Mucosa of rectum (tissue), 2 donors: ENCODE data around the gene SUPV3L1.
A peak's percentile ranks its signal among the peaks of the same experiment; 100 is the strongest.

Experiments
- H3K27ac ChIP-seq, 2 donors: one replicate each; pipeline ENCODE4 v1.7.0; 2013; ENCODE audit warnings: inconsistent platforms in 2 of 2, low read depth in 2 of 2, low read length in 2 of 2
- H3K27me3 ChIP-seq, 2 donors: one replicate each; pipeline ENCODE4 v1.7.0; 2013; ENCODE audit warnings: low read length in 2 of 2; ENCODE audit not compliant: control insufficient read depth in 2 of 2, insufficient read depth in 2 of 2
- H3K36me3 ChIP-seq, 2 donors: one replicate each; pipeline ENCODE4 v1.7.0; 2013; ENCODE audit warnings: low read length in 2 of 2; ENCODE audit not compliant: control insufficient read depth in 2 of 2, insufficient read depth in 2 of 2
- H3K4me1 ChIP-seq, 2 donors: one replicate each; pipeline ENCODE4 v1.7.0; 2013; ENCODE audit warnings: low read length in 2 of 2, mild to moderate bottlenecking in 1 of 2; ENCODE audit not compliant: control insufficient read depth in 2 of 2, insufficient read depth in 2 of 2
- H3K4me3 ChIP-seq, 2 donors: one replicate each; pipeline ENCODE4 v1.7.0; 2013; ENCODE audit warnings: low read length in 2 of 2
- H3K9ac ChIP-seq, 2 donors: one replicate each; pipeline ENCODE4 v1.7.0; 2013; ENCODE audit warnings: low read length in 2 of 2, low read depth in 1 of 2, mild to moderate bottlenecking in 1 of 2
- H3K9me3 ChIP-seq, 2 donors: one replicate each; pipeline ENCODE4 v1.7.0; 2013; ENCODE audit warnings: low read length in 2 of 2; ENCODE audit not compliant: control insufficient read depth in 2 of 2
- donor health status: healthy.
- donor health status: Normal muscosa, but diverticular disease.

The SUPV3L1 gene

DNA sequence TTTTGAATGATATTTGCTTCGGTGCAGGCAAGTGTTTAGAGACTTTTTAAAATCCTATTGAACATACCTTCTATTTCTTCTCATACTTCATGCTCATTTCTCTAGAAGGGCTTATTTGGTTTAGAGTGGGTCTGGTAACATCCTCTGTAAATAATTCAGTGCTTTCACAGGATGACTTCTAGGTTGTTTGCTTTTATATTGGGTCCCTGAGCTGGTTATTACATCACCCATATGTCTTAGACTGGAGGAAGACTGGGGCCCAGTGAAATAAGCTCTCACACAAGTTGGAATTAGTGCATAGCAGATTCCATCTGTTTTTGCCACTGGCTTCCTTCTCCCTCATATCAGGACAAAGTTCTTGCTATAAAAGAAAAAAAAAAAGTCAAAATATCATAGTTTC is 6.5 kb downstream of the SUPV3L1 start:
- Histone ChIP-seq H3K9ac (no peak overlapping the region), H3K36me3 (peaks cover 45 to 57% of the 10 kb centered on the region in 2 donors), H3K27ac (no peak overlapping the region), H3K27me3 (no peaks in the 10 kb centered on the region), H3K4me3 (no peak overlapping the region), H3K9me3 (no peaks in the 10 kb centered on the region), H3K4me1 (peaks cover 1 to 2% of the 10 kb centered on the region in 2 donors)

DNA sequence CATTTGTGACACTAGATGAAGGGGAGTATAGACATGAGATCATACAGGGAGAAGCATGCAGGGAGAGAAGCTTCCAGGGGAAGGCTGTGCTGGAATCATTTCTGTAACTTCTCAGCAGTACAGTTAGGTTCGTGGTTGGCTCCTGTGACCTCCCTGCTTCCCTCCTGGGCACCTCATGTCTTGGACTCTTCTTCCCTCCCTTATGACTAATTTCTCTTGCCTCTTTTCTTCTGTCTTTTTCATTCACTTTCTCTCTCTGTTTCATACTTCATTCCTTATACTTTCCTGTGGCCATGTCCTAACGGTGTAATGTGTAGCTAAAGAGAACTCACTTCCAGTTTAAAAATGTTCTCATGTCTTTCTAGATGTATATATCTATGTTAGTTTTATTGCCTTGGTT is 21.0 kb downstream of the SUPV3L1 start:
- no peaks in the 10 kb centered on the region for H3K27me3 ChIP-seq
- no peak overlapping the region for H3K4me3 ChIP-seq
- H3K27ac ChIP-seq: no peak overlapping the region
- peaks cover 48 to 51% of the 10 kb centered on the region in 2 donors for H3K36me3 ChIP-seq
- H3K4me1 ChIP-seq: no peaks in the 10 kb centered on the region
- no peaks in the 10 kb centered on the region for H3K9me3 ChIP-seq
- no peak overlapping the region for H3K9ac ChIP-seq

DNA sequence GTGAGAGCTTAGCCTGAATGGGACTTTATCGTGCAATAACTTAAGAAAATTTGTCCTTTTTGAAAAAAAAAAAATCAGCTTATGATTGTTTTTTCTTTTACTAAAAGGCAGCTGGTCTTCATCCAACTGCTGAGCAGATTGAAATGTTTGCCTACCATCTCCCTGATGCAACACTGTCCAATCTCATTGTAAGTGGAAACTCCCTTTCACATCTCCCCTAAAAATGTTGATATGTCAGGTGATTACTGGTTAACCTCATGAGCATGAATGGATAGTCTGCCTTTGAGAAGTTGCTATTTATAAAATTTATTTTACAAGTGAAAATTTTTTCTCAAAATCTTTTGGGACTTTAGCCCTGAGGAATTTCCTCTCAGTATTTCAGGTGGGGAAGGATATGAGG is 22.3 kb downstream of the SUPV3L1 start:
- no peaks in the 10 kb centered on the region for H3K27me3 ChIP-seq
- H3K4me3 ChIP-seq: no peak overlapping the region
- H3K4me1 ChIP-seq: no peaks in the 10 kb centered on the region
- no peak overlapping the region for H3K9ac ChIP-seq
- peaks cover 49 to 52% of the 10 kb centered on the region in 2 donors for H3K36me3 ChIP-seq
- H3K9me3 ChIP-seq: no peaks in the 10 kb centered on the region
- no peak overlapping the region for H3K27ac ChIP-seq

DNA sequence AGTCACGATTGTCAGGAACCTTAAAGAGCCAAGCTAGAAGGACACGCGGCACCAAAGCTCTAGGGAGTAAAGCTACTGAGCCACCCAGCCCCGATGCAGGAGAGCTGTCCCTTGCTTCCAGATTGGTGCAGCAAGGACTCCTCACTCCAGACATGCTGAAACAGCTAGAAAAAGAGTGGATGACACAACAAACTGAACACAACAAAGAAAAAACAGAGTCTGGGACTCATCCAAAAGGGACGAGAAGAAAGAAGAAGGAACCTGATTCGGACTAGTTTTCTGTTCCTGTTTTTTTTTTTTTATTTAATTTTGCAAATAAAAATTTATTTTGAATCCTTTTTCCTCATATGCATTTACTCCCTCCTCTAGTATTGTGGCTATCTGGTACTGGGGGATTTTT is 28.7 kb downstream of the SUPV3L1 start:
- H3K27me3 ChIP-seq: no peaks in the 10 kb centered on the region
- H3K4me1 ChIP-seq: peaks cover 0 to 8% of the 10 kb centered on the region in 2 donors
- no peak overlapping the region for H3K4me3 ChIP-seq
- H3K9me3 ChIP-seq: no peaks in the 10 kb centered on the region
- no peak overlapping the region for H3K9ac ChIP-seq
- peaks cover 30 to 32% of the 10 kb centered on the region in 2 donors for H3K36me3 ChIP-seq
- no peak overlapping the region for H3K27ac ChIP-seq

DNA sequence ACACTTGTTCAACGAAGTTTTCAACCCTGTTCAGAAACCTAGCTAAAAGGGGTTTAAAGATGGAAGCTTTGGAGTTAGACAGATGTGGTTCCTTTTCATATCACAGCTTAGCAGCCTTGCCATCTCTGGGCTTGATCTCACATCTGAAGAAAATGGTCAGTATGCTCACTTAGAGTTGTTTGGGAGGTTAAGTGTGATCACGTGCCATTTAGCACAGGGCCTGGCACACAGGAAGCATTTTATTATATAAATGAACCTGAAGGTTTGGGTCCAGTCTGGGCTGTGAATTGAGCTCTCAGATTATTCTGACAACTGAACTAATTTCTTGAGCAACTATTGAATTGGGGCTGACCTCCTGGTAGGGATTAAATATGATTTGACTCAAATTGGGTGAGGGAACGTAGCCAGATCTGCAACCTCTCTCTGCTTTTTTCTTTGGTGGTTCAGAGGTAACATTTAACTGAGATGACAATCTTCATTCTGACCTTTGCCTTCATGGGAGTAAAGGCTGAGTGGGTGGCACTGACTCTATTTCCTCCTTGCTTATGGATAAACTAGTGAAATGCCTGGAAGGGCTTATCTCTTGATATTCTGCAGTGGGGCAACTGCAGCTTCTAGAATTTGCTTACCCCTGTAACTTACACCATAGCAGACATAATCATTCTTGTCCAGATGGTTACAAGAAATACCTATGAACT is 29.9 kb downstream of the SUPV3L1 start:
- Histone ChIP-seq H3K36me3 (peaks cover 23 to 25% of the 10 kb centered on the region in 2 donors), H3K4me1 (peaks cover 0 to 8% of the 10 kb centered on the region in 2 donors), H3K4me3 (no peak overlapping the region), H3K9me3 (no peaks in the 10 kb centered on the region), H3K27ac (peak overlapping the region; percentile 23 to 39), H3K9ac (no peak overlapping the region), H3K27me3 (no peaks in the 10 kb centered on the region)

DNA sequence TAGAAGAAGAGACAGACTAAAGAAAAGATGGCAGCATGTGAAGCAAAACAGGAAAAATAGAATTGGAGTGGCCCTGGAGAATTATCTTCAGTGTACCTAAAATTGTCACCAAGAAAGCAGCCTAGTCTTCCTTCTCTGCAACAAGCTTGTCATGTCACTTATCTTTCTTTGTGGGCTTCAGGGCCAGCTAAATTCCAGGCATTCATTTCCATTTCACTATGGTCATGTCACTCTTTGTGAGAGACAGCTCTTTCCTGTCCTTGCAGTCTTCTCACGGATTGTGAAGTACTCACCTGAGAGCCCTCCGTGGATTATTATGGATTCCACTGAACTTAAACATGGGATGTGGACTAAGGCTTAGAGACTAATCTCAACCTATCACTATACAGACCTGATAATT is 31.1 kb downstream of the SUPV3L1 start:
- no peak overlapping the region for H3K27ac ChIP-seq
- H3K9me3 ChIP-seq: no peaks in the 10 kb centered on the region
- H3K36me3 ChIP-seq: peaks cover 15 to 21% of the 10 kb centered on the region in 2 donors
- H3K4me3 ChIP-seq: no peak overlapping the region
- peaks cover 0 to 8% of the 10 kb centered on the region in 2 donors for H3K4me1 ChIP-seq
- no peak overlapping the region for H3K9ac ChIP-seq
- no peaks in the 10 kb centered on the region for H3K27me3 ChIP-seq

DNA sequence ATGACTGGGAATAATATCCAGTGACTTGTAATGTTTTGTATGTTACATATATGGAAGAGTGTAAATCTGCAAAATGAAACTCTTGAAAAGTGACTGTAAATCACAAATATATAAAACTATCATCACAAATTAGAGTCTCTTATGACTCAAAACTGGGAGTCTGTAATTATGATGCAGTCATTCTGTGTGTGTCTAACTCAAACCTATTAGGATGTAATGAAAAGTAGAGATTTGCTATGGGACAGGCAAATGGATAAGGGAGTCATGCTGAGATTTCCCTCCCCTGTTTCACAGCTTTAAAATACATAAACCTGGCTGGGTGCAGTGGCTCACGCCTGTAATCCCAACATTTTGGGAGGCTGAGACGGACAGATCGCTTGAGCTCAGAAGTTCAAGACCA is 31.5 kb downstream of the SUPV3L1 start:
- Histone ChIP-seq H3K9ac (no peak overlapping the region), H3K27me3 (no peaks in the 10 kb centered on the region), H3K4me3 (no peak overlapping the region), H3K9me3 (no peaks in the 10 kb centered on the region), H3K36me3 (peaks cover 11 to 17% of the 10 kb centered on the region in 2 donors), H3K4me1 (peaks cover 0 to 8% of the 10 kb centered on the region in 2 donors), H3K27ac (no peak overlapping the region)

DNA sequence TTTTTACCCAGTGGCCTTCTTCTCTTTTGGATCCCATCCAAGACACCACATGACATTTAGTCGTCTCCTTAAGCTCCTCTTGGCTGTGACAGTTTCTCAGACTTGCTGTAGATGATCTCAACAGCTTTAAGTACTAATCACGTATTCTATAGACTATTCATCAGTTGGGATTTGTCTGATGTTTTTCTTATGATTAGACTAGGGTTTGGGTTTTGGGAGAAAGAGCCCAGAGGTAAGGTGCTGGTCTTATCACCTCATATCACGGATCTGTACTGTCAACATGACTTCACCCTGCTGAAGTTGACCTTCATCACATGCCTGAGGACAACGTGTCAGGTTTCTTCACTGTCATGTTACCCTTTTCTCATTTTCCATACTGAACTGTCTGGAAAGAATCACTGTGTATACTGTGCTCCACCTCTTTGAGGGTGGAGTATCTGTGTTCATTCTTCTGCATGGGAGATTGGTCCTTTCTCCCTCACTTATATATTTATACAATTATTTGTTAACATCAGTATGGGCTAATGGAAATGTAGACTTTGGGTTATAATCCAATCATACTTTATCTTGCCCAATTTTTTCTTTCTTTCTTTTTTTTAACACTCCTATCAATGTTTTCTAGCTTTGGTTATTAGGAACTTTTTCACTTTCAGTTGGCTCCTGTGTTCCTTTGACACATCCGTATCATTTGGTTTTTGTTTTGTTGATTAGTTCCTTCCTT is 33.7 kb downstream of the SUPV3L1 start:
- Histone ChIP-seq H3K9me3 (no peaks in the 10 kb centered on the region), H3K27me3 (no peaks in the 10 kb centered on the region), H3K4me3 (no peak overlapping the region), H3K4me1 (peaks cover 0 to 8% of the 10 kb centered on the region in 2 donors), H3K36me3 (peaks cover 0 to 1% of the 10 kb centered on the region in 2 donors), H3K9ac (no peak overlapping the region), H3K27ac (no peak overlapping the region)

DNA sequence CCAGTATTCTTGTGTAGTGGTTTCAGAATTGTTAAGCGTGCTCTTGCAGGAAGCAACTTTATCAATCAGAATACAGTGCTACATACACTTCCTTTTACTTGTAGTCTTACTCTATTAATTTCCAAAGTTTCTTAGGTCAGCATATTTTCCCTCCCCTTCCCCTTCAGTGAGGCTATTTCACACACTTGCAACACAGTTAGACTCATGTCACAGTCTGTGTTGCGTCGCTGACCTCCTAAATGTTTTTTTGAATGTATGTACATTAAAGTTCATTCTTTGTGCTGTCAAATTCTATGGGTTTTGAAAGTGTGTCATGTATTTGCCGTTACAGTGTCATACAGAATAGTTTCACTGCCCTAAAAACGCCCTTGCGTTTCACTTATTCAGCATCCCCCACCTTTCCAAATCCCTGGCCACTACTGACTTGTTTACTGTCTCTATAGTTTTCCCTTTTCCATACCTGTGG is 34.7 kb downstream of the SUPV3L1 start:
- no peaks in the 10 kb centered on the region for H3K27me3 ChIP-seq
- no peak overlapping the region for H3K4me3 ChIP-seq
- H3K9me3 ChIP-seq: no peaks in the 10 kb centered on the region

DNA sequence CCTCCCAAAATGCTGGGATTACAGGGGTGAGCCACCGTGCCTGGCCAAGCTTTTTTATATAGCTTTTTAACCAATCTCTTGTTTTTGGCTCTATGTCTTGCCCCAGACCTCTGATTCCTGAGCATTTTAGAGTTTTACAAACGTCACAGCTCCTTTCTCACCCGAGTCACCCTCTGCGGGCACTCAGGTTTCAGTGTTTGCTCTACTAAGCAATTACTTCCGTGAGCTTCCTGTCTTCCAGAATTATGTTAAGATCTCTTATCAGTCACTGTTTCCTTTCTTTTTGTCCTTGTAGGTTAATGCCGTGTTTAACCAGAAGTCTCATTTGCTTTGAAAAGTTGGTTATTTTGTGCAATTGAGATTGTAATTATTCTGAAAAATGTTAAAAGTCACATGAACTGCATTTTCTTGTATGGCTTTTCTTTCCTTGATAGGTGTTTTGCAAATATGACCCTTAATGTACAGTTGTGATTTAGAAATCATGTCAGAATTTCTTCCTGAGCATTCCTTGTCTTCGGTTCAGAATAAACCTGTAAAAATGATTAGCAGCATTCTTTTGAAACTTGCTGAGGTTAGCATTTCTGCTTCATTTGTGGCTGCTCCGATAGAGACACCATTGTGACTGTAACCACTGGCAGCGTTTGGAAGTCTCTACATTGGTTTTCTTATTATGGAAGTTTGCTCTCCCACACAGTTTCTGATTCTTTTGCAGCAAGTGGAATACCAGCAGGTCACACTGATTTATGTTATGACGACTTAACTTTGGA is 35.6 kb downstream of the SUPV3L1 start:
- Histone ChIP-seq H3K36me3 (no peaks in the 10 kb centered on the region), H3K9ac (no peak overlapping the region), H3K27ac (no peak overlapping the region), H3K4me1 (no peaks in the 10 kb centered on the region), H3K27me3 (no peaks in the 10 kb centered on the region), H3K9me3 (no peaks in the 10 kb centered on the region), H3K4me3 (no peak overlapping the region)

More for the DNA sequence above, 34.7 kb downstream of the SUPV3L1 start:
- no peaks in the 10 kb centered on the region for H3K36me3 ChIP-seq
- peaks cover 0 to 3% of the 10 kb centered on the region in 2 donors for H3K4me1 ChIP-seq
- no peak overlapping the region for H3K9ac ChIP-seq
- no peak overlapping the region for H3K27ac ChIP-seq
